HG03442 (cell line): ENCODE data around the gene NRF1.

Experiments
- ATAC-seq: cut with Tn5 transposase; IDR thresholded peaks from one replicate; pipeline ENCODE4 v1.9.1; 2021; ENCODE audit warnings: mild to moderate bottlenecking, moderate library complexity; ENCODE audit not compliant: unreplicated experiment

NRF1 gene

DNA sequence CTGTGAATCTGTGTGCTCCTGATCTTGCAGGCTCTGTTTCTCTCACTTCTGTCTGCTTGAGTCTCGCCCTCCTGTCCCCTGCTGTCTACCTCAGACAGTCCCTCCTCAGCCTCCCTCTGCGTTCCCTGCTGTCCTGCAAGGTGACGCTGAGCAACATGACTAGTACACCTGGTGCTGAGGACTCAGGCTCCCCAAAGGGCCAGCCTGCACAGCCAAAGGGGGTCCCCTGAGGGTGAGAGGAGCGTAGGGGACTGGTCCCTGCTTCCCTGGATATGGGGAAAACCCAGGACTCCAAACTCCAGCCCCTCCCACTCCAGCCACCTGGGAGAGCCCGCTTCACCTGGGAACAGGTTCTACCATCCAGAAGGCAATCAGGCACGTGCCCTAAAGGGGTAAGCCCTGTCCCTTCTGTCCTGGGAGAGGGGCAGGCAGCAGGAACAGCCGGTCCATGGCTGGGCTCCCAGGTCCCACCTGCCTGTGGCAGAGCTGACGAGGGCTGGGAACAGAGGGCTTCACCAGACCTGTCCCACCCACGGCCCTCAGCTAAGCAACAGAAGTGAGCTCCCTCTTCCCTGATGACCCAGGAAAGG, 184.8 kb downstream of the NRF1 start:
- ATAC-seq = no peak

DNA sequence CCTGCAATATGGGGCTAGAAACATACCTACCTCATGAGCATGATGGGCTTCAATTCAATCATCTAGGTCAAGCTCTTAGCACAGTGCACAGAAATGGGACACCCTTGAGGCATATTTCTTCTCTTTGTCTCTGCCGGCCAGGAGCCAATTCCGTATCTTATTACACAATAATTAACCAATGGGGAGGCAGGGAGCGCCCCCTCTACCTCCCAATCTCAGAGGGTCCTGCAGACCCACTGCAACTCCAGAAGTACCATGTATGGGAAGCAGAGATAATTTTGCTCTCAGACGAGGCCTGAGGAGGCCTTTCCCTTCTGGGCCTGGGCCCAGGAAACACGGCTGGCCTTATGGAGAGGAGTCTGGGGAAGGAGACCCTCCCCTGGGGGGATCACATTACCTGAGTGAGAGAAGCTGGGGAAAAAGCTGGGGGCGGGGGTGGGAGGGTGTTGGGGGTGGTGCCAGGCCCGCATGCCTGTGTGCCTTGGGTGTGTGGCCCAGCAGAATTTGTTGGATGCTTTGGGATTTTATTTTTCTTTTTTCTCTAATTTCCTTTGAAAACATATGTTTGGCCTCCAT, 185.8 kb downstream of the NRF1 start:
- ATAC-seq = no peak

GRCh38 chr7:129798616-129799349, 187.3 kb downstream of the NRF1 start:
- ATAC-seq = no peak

DNA sequence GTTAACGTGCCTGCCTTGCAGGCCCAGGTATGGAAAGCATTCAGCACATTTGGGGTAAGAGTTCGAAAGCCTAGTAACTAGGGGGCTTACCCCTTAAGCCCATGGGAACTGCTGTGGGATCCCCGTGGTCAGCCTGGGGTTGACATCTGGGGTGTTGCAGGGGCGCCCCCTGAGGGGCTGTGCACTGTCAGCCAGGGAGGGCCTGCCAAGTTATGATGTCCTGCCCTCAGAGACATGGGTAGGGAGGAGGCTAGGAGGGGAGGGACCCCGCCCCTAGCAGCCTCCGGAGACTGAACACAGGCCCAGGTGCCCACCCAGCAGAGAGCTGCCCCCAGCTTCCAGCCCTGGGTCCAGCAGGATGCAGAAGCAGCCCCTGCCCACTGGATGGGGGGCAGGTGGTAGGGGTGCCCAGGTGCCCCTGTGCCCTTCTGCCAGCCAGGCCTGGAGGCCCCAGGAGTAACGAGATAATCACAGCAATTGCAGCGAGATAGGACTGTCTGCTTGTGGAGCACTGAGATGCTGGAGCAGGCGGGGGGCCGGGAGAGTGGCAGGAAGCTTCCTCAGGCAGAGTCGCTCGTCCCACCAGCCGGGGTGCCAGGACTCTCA, 187.9 kb downstream of the NRF1 start:
- ATAC-seq = no peak

GRCh38 chr7:129800901-129801300, 189.4 kb downstream of the NRF1 start:
- no peak for ATAC-seq

DNA sequence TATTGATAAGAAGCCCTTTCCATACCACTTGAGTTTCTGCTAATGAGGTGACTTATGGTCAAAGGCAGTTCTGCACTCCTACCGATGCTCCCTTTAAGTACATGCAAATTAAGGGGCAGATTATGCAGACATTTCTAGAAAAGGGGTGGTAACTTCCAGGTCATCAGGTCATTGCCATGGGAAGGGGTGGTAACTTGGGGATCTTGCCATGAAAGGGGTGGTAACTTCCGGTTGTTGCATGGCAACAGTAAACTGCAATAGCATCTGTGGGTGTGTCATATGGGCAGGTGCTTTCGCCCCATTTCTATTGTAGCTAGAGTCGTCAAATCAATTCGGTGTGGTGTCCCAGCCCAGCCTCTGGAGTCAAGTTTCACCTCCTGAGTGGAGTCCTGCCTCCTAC, 190.4 kb downstream of the NRF1 start:
- ATAC-seq = no peak

DNA sequence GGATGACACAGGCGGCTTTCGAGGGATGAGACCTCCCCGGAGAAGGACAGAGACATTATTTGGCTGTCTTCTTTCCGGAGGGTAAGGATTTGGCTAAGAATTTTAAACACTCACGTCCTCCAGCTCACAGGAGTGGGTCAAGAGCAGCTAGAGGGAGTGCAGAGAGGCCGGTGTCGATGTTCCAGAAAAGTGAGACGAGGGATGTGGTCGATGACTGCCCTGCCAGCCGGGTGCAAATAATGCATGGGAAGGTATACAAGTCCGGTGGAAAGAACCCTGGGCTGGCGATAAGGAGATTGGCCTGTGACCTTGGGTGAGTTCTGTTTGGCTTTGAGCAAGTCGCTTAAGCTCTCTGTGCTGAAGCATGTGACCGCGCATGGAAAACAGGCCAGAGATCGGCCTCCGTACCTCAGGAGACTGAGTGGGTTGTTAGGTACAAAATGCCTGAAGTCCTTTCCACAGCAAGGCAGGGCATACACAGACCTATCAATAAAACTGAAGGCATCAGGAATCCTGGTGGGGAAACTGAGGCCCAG, 192.1 kb downstream of the NRF1 start:
- ATAC-seq = no peak

DNA sequence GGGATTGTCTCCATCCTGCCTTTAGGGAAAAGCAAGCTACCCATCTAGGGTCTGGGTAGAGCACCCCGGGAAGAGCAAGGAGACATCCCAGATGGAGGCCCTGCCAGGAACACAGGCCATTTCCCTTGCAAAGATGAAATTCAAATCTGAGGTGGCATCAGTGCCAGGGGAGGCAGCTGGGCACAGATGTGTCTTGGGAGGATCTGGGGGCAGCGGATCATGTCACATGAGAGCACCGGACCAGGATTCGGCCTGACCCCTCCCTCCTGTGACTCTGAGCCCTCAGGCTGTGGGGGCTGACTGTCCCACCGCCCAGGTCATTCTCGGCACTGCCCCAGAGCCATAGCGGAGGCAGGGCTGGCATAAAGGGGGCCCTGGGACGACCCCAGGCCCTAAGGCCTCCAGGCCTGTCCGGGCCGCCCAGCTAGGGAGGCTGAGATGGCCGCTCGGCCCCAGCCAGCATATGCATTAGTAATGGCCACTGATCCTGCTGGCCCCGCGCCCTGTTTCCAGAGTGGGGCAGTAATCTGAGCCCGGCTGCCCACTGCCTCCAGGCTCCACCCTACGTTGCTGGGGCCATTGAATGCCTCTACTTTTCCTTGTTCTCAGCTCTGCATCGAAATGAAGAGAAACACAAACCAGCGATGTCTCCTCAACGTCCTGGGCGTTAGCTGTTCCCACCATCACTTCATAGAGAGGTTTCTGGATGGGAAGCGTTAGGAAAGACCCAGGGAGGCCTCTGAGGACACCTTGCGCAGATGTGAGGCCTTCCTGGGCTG, 192.8 kb downstream of the NRF1 start:
- no peak for ATAC-seq

GRCh38 chr7:129804890-129805719, 193.6 kb downstream of the NRF1 start:
- no peak for ATAC-seq
